Measurements from ENCODE around the gene CYSTM1. TPM values are rescaled to one million over a fixed set of nuclear protein-coding genes. Genes with fewer than 3 reads are reported as not detected.

CYSTM1 gene
- total RNA-seq, 2 donors from 2014 or later = 56.8 to 97.2 TPM

GRCh38 chr5:140284013-140284412 is 109.0 kb downstream of the CYSTM1 start:
- intact Hi-C loops (cut with DNase I) = no loop called here

DNA sequence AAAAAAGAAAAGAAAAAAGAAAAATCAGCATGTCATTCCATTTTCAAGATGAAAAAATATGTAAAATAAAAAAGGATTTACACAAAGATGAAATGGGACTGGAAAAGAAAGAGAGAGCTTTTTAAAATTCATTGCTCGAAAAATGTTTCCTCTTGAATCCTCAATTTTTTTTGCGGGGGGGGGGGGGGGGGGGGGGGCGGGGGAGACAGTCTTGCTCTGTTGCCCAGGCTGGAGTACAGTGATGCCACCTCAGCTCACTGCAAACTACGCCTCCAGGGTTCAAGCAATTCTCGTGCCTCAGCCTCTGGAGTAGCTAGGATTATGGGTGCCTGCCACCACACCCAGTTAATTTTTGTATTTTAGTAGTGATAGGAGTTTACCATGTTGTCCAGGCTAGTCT is 111.4 kb downstream of the CYSTM1 start:
- TF ChIP-seq POLR2A (IDR thresholded peaks at IDR 0.05) (no peak), CTCF (IDR thresholded peaks at IDR 0.05) (no peak)
- H3K36me3 ChIP-seq (replicated peaks in 1 of 2; ENCODE audit: insufficient read depth in 1 of 2, low read depth in 2 of 2) = no peaks in the 10 kb centered on the region
- intact Hi-C loops (cut with DNase I) = no loop called here
- WGBS, 2 donors = 80% methylated on average over 5 of the region's 5 CpGs
- H3K27me3 ChIP-seq = no peaks in the 10 kb centered on the region
- ATAC-seq = no peak
- no peaks in the 10 kb centered on the region for H3K9me3 ChIP-seq
- peaks cover 9% of the 10 kb centered on the region for H3K4me1 ChIP-seq
- H3K27ac ChIP-seq = no peak overlapping the region
- DNase-seq = no peak
- no peak overlapping the region for H3K4me3 ChIP-seq

More at GRCh38 chr5:140284013-140284412, 109.0 kb downstream of the CYSTM1 start:
- no peak overlapping the region for H3K4me3 ChIP-seq
- H3K4me1 ChIP-seq = peaks cover 9% of the 10 kb centered on the region
- H3K27me3 ChIP-seq = no peaks in the 10 kb centered on the region
- ATAC-seq (no peak), DNase-seq (no peak)
- no peaks in the 10 kb centered on the region for H3K9me3 ChIP-seq
- WGBS, 2 donors = 90 to 93% methylated on average over 3 of the region's 3 CpGs
- no peak overlapping the region for H3K27ac ChIP-seq
- no peaks in the 10 kb centered on the region for H3K36me3 ChIP-seq (replicated peaks in 1 of 2; ENCODE audit: insufficient read depth in 1 of 2, low read depth in 2 of 2)
- no peak for TF ChIP-seq POLR2A (IDR thresholded peaks at IDR 0.05)
- no peak for TF ChIP-seq CTCF (IDR thresholded peaks at IDR 0.05)

- intact Hi-C loops (cut with DNase I) = no loop called here
- no peaks in the 10 kb centered on the region for H3K9me3 ChIP-seq
- WGBS, 2 donors = 83 to 87% methylated on average over 7 of the region's 7 CpGs
Measured at GRCh38 chr5:140287801-140288521, 113.0 kb downstream of the CYSTM1 start.

GRCh38 chr5:140292212-140293036 is 117.4 kb downstream of the CYSTM1 start:
- Histone ChIP-seq H3K4me1 (peaks cover 22% of the 10 kb centered on the region), H3K27ac (peak overlapping the region in 2 of 4 donors; percentile 39), H3K9me3 (no peaks in the 10 kb centered on the region), H3K36me3 (replicated peaks in 1 of 2; ENCODE audit: insufficient read depth in 1 of 2, low read depth in 2 of 2) (no peaks in the 10 kb centered on the region), H3K27me3 (no peaks in the 10 kb centered on the region), H3K4me3 (no peak overlapping the region)
- TF ChIP-seq CTCF (IDR thresholded peaks at IDR 0.05) (no peak), POLR2A (IDR thresholded peaks at IDR 0.05) (no peak)
- intact Hi-C loops (cut with DNase I) = no loop called here
- ATAC-seq (no peak), DNase-seq (no peak)
- WGBS, 2 donors = 50 to 67% methylated on average over 1 of the region's 1 CpG

More at GRCh38 chr5:140287801-140288521, 113.0 kb downstream of the CYSTM1 start:
- no peak overlapping the region for H3K27ac ChIP-seq
- no peaks in the 10 kb centered on the region for H3K27me3 ChIP-seq
- TF ChIP-seq CTCF (IDR thresholded peaks at IDR 0.05) (no peak), POLR2A (IDR thresholded peaks at IDR 0.05) (no peak)
- H3K4me3 ChIP-seq = no peak overlapping the region
- no peak for DNase-seq
- H3K4me1 ChIP-seq = peaks cover 17% of the 10 kb centered on the region
- H3K36me3 ChIP-seq (replicated peaks in 1 of 2; ENCODE audit: insufficient read depth in 1 of 2, low read depth in 2 of 2) = no peaks in the 10 kb centered on the region
- ATAC-seq = no peak

Other genes with a start within 250 kb of the CYSTM1 start
- gene NRG2, start 131.9 kb upstream of the CYSTM1 start, total RNA-seq = 1 to 10 TPM; 5.6 to 6.5 TPM
- 10 to 100 TPM; 29.1 to 34.6 TPM for gene PURA, start 61.1 kb upstream of the CYSTM1 start, total RNA-seq
- gene IGIP, start 49.3 kb upstream of the CYSTM1 start, total RNA-seq = 10 to 100 TPM in 1 of 2 donors, 1 to 10 TPM in 1; 6.3 to 16.6 TPM
- 10 to 100 TPM; 37.6 to 54.1 TPM for gene PFDN1, start 127.9 kb downstream of the CYSTM1 start, total RNA-seq
- 1 to 10 TPM; 3.1 to 7.3 TPM for gene HBEGF, start 171.4 kb downstream of the CYSTM1 start, total RNA-seq
- not detected for gene SLC4A9, start 185.0 kb downstream of the CYSTM1 start, total RNA-seq
- 100 to 1,000 TPM; 114 to 131 TPM for gene ANKHD1, start 226.6 kb downstream of the CYSTM1 start, total RNA-seq

Measured in body of pancreas (tissue), 4 donors.